Endometrial microvascular endothelial cells (primary cell): Measurements from ENCODE around the gene RBM34. TPM values are rescaled to one million over a fixed set of nuclear protein-coding genes. Genes with fewer than 3 reads are reported as not detected.
"Not testable (repeated sequence)": the region's sequence is repeated elsewhere in the genome, so short reads cannot be mapped to it uniquely, and the experiment has no call there.

ENCODE experiments used
- in situ Hi-C: cut with HindIII; loops from 2 replicates; pipeline ENCODE4 v1.10.0; 2017; ENCODE audit warnings: low sequenced_read_pairs, low pct_unique_long_range_greater_than_20kb; ENCODE audit errors: inconsistent ontology term
- total RNA-seq: library from RNA; depleted of rRNA; stranded (reverse); fragments of >200 nt; gene quantifications from one replicate; pipeline ENCODE4 v1.2.3, GENCODE V29; 2015; ENCODE audit errors: inconsistent ontology term

Gene RBM34
- total RNA-seq = 117 TPM

DNA sequence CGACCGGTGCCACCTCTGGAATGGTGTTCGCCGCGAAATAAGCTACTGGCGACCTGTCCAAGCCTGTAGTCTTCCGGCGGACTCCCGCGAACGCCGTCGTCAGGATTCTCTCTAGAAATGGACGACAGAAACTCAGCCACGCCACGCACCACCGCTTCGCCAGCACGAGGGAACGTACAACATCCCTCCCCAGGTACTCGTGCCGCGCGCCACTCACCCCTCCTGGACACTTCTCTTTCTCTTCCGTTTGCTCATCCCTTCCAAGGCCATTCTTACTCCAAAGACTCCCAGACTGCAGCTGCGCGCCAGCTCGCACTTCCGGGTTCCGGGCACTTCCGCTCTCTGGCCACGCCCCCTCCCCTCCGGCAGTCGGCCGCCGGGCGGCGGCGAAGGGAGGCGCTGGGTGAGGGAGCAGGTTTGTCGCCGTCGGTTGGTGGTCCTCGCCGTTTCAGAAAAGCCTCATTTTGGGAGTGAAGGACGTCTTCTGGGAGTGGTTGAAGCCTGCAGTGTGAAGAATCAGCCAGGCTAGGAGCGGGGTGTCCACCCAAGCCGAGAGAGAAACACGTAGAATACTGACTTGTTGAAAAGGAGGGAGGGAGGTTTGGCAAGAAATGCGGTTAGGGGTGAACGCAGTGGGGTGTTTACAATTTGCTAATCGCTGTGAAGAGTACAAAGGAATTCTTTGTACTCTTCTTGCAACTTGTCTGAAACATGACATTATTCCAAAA lies at the start of gene RBM34:
Gene RBM34 (minus strand): TSS at position 294 of the 728 bp plus-strand sequence. CDS start 24 bp downstream, at position 270.
- in situ Hi-C loops = no loop called here

DNA sequence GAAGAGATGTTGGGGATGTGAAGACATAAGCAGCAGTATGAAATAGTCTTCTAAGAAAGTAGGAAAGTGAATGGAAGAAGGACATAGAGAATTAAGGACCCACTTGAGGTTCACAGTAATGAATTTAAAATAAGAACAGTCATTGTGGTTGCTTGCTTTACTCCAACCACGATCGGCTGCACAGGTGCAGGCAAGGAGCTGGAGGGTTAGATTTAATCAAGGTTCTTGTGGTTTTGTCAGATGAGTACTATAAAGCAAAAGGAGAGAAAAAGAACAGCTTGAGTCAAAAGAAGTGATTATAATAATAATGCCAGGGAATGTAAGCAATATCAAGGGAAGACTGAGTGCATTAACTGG lies 46.1 kb upstream of the RBM34 start:
- in situ Hi-C loops = no loop called here

- in situ Hi-C loops = no loop called here
Observed at GRCh38 chr1:235206533-235207208, 45.6 kb upstream of the RBM34 start.

DNA sequence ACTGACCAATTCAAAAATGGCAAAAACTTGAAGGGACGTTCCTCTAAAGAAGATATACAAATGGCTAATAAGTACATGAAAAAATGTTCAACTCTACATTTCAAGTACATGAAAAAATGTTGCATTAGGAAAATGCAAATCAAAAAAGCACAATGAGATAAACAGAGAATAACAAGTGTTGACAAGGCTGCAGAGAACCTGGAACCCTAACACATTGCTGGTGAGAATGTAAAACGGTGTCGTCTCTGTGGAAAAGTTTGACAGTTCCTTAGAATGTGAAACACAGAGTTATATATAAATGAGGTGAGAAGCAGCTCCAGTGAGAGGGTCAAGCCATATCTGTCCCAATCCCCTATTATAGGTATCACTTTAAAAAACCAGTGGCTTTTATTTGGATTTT lies 44.6 kb upstream of the RBM34 start:
- in situ Hi-C loops = no loop called here

- in situ Hi-C loops = no loop called here
Observed at GRCh38 chr1:235203428-235203827, 42.4 kb upstream of the RBM34 start.

GRCh38 chr1:235202447-235202846 lies 41.4 kb upstream of the RBM34 start:
- in situ Hi-C loops = not testable (repeated sequence)

GRCh38 chr1:235199441-235199840 lies 38.4 kb upstream of the RBM34 start:
- in situ Hi-C loops = no loop called here

GRCh38 chr1:235190431-235190830 lies 29.4 kb upstream of the RBM34 start:
- in situ Hi-C loops = no loop called here

GRCh38 chr1:235187316-235187715 lies 26.3 kb upstream of the RBM34 start:
- in situ Hi-C loops = no loop called here

DNA sequence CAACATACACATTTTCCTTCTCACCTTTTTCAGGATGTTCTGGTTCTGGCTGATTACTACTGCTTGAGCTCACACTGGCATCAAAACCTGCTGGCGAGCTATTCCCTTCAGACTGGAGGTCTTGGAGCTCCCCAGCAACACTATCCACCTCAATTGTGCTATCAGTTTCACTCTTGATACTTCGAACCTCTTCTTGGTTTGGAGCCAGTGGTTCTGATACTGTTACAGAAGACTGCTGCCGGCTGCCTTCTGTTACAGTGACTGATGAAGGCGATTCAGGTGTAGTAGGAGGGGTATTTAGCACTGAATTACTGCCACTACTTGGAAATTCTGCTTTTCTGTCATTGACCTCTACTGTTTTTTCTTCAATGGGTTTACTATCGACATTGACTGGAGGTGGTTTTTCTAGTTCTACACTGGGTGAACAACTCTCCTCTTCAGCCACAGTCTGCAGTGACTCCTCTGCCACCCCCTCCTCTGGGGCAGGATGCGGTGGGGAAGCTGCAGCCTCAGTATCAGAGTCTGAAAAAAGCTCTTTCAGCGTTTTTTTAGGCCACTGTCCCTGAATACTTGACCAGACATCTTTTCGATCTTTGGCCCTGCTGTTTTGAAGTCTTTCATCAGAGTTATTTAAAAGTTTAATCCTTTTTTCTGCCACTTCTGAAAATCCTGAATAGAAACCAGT lies 20.7 kb upstream of the RBM34 start:
- in situ Hi-C loops = no loop called here

- in situ Hi-C loops = no loop called here
Observed at GRCh38 chr1:235180916-235181460, 19.9 kb upstream of the RBM34 start.

DNA sequence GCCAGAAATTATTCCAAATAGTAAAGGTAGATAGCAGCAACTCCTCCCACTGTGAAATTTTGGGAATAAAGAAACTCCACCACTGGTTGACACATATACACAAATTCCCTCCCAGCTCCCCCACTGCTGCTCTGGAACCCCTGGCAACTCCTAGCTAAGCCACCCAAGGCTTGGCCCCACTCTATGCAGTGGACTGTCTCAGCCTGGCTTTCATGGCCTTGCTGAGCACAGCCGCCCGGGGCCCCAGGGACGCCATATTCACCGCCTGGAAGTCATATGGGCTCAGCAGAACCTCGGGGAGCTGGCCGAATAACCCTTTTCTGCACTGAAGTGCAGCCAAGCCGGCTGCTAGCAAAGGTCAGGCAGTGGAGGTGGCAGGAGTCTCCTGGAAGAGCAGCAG lies 15.4 kb upstream of the RBM34 start:
- in situ Hi-C loops = no loop called here

DNA sequence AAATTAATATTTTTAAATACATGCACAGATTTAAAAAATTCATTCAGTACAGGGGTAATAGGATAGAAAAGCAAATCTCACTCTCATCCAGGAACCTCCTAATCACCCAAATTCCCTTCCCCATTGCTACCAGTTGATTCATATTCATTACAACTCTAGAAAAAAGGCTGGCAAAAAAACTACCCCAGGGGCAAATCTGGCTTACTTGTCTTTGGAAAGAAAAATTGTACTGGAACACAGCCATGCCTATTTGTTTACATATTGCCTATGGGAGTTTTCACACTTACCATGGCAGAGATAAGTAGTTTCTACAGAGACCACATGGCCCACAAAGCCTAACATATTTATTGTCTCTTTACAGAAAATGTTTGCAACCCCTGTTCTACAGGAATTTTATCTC lies 8.9 kb upstream of the RBM34 start:
- in situ Hi-C loops = no loop called here

- in situ Hi-C loops = no loop called here
Observed at GRCh38 chr1:235168375-235168774, 7.3 kb upstream of the RBM34 start.

GRCh38 chr1:235161685-235162327 lies 756 bp upstream of the RBM34 start:
- in situ Hi-C loops = no loop called here

GRCh38 chr1:235160383-235160956 lies 580 bp downstream of the RBM34 start:
- in situ Hi-C loops = no loop called here

- in situ Hi-C loops = not testable (repeated sequence)
Observed at GRCh38 chr1:235159930-235160329, 1.1 kb downstream of the RBM34 start.

DNA sequence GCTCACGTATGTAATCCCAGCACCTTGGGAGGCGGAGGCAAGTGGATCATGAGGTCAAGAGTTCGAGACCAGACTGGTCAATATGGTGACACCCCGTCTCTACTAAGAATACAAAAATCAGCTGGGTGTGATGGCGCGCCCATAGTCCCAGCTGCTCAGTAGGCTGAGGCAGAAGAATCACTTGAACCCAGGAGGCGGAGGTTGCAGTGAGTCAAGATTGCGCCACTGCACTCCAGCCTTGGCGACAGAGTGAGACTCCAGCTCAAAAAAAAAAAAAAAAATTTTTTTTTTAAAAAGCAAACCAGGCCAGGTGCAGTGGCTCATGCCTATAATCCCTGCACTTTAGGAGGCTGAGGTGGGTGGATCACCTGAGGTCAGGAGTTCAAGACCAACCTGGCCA lies 1.8 kb downstream of the RBM34 start:
- in situ Hi-C loops = not testable (repeated sequence)

DNA sequence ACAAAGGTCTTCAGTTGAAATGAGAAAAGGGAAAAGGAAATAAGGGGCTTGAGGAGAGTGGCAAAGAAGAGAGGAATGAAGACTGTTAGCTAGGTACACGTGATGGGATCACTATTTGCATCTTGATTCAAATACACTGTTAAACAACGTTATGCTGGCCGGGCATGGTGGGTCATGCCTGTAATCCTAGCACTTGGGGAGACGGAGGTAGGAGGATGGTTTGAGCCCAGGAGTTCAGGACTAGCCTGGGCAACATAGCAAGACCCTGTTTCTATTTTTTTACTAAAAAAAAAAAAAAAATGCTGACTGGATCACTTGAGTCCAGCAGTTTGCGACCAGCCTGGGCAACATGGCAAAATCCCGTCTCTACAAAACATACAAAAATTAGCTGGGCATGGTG lies 2.4 kb downstream of the RBM34 start:
- in situ Hi-C loops = no loop called here
